DOHH2 (cell line): Measurements from ENCODE around the gene RPS3A.

Source experiments
- H3F3A ChIP-seq: fragments of 200-600 bp; sonication (generic), shearing (Covaris generic); 2 replicates; pipeline ENCODE4 v1.6.0; 2016; ENCODE audit warnings: antibody characterized with exemption, mild to moderate bottlenecking; ENCODE audit not compliant: control insufficient read depth, insufficient read depth
- H3K27ac ChIP-seq: fragments of 200-600 bp; sonication (generic); 2 replicates; pipeline ENCODE4 v1.5.1; 2014; ENCODE audit warnings: low read depth, mild to moderate bottlenecking, low read length, moderate library complexity
- H3K27me3 ChIP-seq: fragments of 200-600 bp; sonication (generic); 2 replicates; pipeline ENCODE4 v1.6.1; 2014; ENCODE audit warnings: mild to moderate bottlenecking, low read length, mixed read lengths; ENCODE audit not compliant: control insufficient read depth
- H3K36me3 ChIP-seq: fragments of 200-600 bp; sonication (generic); 2 replicates; pipeline ENCODE4 v1.6.1; 2014; ENCODE audit warnings: mild to moderate bottlenecking, low read length, moderate library complexity, mixed read lengths; ENCODE audit not compliant: control insufficient read depth
- H3K4me1 ChIP-seq: fragments of 200-600 bp; sonication (generic); 2 replicates; pipeline ENCODE4 v1.6.1; 2014; ENCODE audit warnings: mild to moderate bottlenecking, low read length, mixed read lengths; ENCODE audit not compliant: control insufficient read depth
- H3K4me2 ChIP-seq: fragments of 200-600 bp; sonication (generic); 2 replicates; pipeline ENCODE4 v1.6.0; 2014; ENCODE audit warnings: mild to moderate bottlenecking, low read length, moderate library complexity
- H3K4me3 ChIP-seq: fragments of 200-600 bp; sonication (generic); 2 replicates; pipeline ENCODE4 v1.5.1; 2014; ENCODE audit warnings: mild to moderate bottlenecking, low read length, mixed read lengths
- H3K79me2 ChIP-seq: fragments of 200-600 bp; sonication (generic); 2 replicates; pipeline ENCODE4 v1.6.1; 2014; ENCODE audit warnings: mild to moderate bottlenecking, low read length, mixed read lengths; ENCODE audit not compliant: control insufficient read depth
- H3K9me2 ChIP-seq: fragments of 200-600 bp; sonication (generic); replicated peaks from 2 replicates; pipeline ENCODE4 v1.6.1; 2014; ENCODE audit warnings: mild to moderate bottlenecking, low read length, mixed read lengths; ENCODE audit not compliant: control insufficient read depth
- H3K9me3 ChIP-seq: fragments of 200-600 bp; sonication (generic); 2 replicates; pipeline ENCODE4 v1.6.1; 2014; ENCODE audit warnings: antibody characterized with exemption, low read length, mixed read lengths; ENCODE audit not compliant: control insufficient read depth, insufficient read depth
- H4K20me1 ChIP-seq: fragments of 200-600 bp; sonication (generic); 2 replicates; pipeline ENCODE4 v1.6.0; 2014; ENCODE audit warnings: low read depth, mild to moderate bottlenecking, antibody characterized with exemption, low read length, moderate library complexity; ENCODE audit not compliant: control insufficient read depth, insufficient read depth
- CTCF ChIP-seq: fragments of 200-600 bp; sonication (generic); IDR thresholded peaks from one replicate; pipeline ENCODE4 v1.5.1; 2014; ENCODE audit warnings: antibody characterized with exemption, mild to moderate bottlenecking, low read depth, low read length; ENCODE audit not compliant: poor library complexity, severe bottlenecking
- EZH2phosphoT487 ChIP-seq: fragments of 200-600 bp; sonication (generic); IDR thresholded peaks from 2 replicates; pipeline ENCODE4 v1.6.1; 2017; ENCODE audit warnings: borderline replicate concordance, mild to moderate bottlenecking, antibody characterized with exemption, low read length, moderate library complexity, mixed read lengths

RPS3A gene

DNA sequence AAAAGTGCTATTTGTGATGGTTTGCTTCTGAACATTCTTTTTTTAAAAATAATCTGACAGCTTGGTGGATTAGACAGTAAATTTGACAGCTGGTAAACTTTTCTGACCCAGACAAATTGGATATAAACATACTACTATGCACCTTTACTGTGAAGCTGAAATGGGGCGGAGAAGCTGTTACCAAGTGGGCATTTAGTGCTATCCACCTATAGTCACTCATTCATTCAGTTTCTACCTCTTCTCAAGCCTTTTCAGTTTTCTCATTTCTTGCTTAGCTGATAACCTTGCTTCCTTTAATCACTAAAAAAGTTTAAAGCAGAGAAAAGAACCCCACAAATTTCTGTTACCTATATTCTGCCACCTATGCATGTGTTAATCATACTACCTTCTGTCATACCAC is 5.2 kb downstream of the RPS3A start:
- Histone ChIP-seq H4K20me1 (peaks cover 22% of the 10 kb centered on the region), H3K79me2 (peaks cover 51% of the 10 kb centered on the region), H3K9me3 (no peaks in the 10 kb centered on the region), H3K9me2 (no peaks in the 10 kb centered on the region), H3K36me3 (peaks cover 93% of the 10 kb centered on the region), H3K27ac (no peak overlapping the region), H3F3A (peaks cover 66% of the 10 kb centered on the region), H3K4me3 (no peak overlapping the region), H3K27me3 (no peaks in the 10 kb centered on the region), H3K4me1 (peaks cover 18% of the 10 kb centered on the region), H3K4me2 (no peak overlapping the region)
- no peak for TF ChIP-seq EZH2phosphoT487
- TF ChIP-seq CTCF = no peak

DNA sequence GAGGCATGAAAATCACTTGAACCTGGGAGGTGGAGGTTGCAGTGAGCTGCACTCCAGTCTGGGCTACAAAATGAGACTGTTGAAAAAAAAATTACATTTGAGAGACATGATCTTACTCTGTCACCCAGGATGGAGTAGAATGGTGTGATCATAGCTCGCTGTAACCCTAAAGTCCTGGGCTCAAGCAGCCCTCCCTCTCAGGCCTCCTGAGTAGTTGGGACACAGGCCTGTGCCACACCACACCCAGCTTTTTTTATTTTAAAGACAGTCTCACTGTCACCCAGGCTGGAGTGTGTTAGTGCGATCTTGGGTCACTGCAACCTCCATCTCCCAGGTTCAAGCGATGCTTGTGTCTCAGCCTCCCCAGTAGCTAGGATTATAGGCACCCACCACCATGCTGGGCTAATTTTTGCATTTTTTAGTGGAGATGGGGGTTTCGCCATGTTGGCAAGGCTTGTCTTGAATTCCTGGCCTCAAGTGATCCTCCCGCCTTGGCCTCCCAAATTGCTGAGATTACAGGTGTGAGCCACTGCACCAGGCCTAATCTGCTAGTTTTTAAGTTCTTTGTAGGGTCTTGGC is 6.1 kb downstream of the RPS3A start:
- no peak overlapping the region for H3K4me3 ChIP-seq
- no peaks in the 10 kb centered on the region for H3K9me2 ChIP-seq
- peaks cover 65% of the 10 kb centered on the region for H3F3A ChIP-seq
- H3K4me2 ChIP-seq = no peak overlapping the region
- H3K27ac ChIP-seq = no peak overlapping the region
- H3K27me3 ChIP-seq = no peaks in the 10 kb centered on the region
- H3K79me2 ChIP-seq = peaks cover 41% of the 10 kb centered on the region
- peaks cover 15% of the 10 kb centered on the region for H4K20me1 ChIP-seq
- peaks cover 18% of the 10 kb centered on the region for H3K4me1 ChIP-seq
- TF ChIP-seq CTCF (no peak), EZH2phosphoT487 (no peak)
- H3K9me3 ChIP-seq = no peaks in the 10 kb centered on the region
- H3K36me3 ChIP-seq = peaks cover 90% of the 10 kb centered on the region

GRCh38 chr4:151107063-151107462 is 7.6 kb downstream of the RPS3A start:
- Histone ChIP-seq H3K4me1 (peaks cover 4% of the 10 kb centered on the region), H3K9me3 (no peaks in the 10 kb centered on the region), H3K4me2 (no peak overlapping the region), H3K79me2 (peaks cover 26% of the 10 kb centered on the region), H3K9me2 (no peaks in the 10 kb centered on the region), H3K27ac (no peak overlapping the region), H3K27me3 (no peaks in the 10 kb centered on the region), H3F3A (peaks cover 63% of the 10 kb centered on the region), H3K36me3 (peaks cover 79% of the 10 kb centered on the region), H4K20me1 (peaks cover 4% of the 10 kb centered on the region; the same call in 1 of the 2 replicates), H3K4me3 (no peak overlapping the region)
- TF ChIP-seq EZH2phosphoT487 = no peak
- TF ChIP-seq CTCF = no peak
